Mesendoderm (in vitro differentiated cells): Measurements from ENCODE around the gene CAMK2A.

Experiments
- DNase-seq: peaks from one replicate; pipeline ENCODE4 v3.0.0; 2013
- H2AK5ac ChIP-seq: 2 replicates; pipeline ENCODE4 v1.6.1; 2013; ENCODE audit warnings: low read length, inconsistent platforms
- H2BK120ac ChIP-seq: 2 replicates; pipeline ENCODE4 v1.6.1; 2013; ENCODE audit warnings: low read depth, mild to moderate bottlenecking, low read length, moderate library complexity, mixed read lengths
- H2BK15ac ChIP-seq: replicated peaks from 2 replicates; pipeline ENCODE4 v1.6.1; 2013; ENCODE audit warnings: low read depth, mild to moderate bottlenecking, moderate library complexity
- H2BK5ac ChIP-seq: 2 replicates; pipeline ENCODE4 v1.6.1; 2013; ENCODE audit warnings: low read length, inconsistent platforms
- H3K18ac ChIP-seq: 2 replicates; pipeline ENCODE4 v1.6.1; 2013; ENCODE audit warnings: mild to moderate bottlenecking, low read length, mixed read lengths
- H3K23ac ChIP-seq: one replicate; pipeline ENCODE4 v1.6.1; 2013; ENCODE audit warnings: low read length
- H3K27ac ChIP-seq: 2 replicates; pipeline ENCODE4 v1.5.1; 2013; ENCODE audit warnings: low read depth, mild to moderate bottlenecking, inconsistent platforms, low read length, moderate library complexity
- H3K27me3 ChIP-seq: 2 replicates; pipeline ENCODE4 v1.6.1; 2013; ENCODE audit warnings: low read length, control low read depth, mild to moderate bottlenecking, inconsistent platforms; ENCODE audit not compliant: insufficient read depth, poor library complexity
- H3K36me3 ChIP-seq: 2 replicates; pipeline ENCODE4 v1.6.1; 2013; ENCODE audit warnings: low read length, inconsistent platforms; ENCODE audit not compliant: control insufficient read depth, insufficient read depth
- H3K4ac ChIP-seq: one replicate; pipeline ENCODE4 v1.6.1; 2013; ENCODE audit warnings: low read depth, mild to moderate bottlenecking, low read length, moderate library complexity
- H3K4me1 ChIP-seq: 2 replicates; pipeline ENCODE4 v1.6.1; 2013; ENCODE audit warnings: low read depth, low read length, inconsistent platforms; ENCODE audit not compliant: control insufficient read depth
- H3K4me2 ChIP-seq: 2 replicates; pipeline ENCODE4 v1.6.1; 2013; ENCODE audit warnings: low read length
- H3K4me3 ChIP-seq: 2 replicates; pipeline ENCODE4 v1.5.1; 2013; ENCODE audit warnings: mild to moderate bottlenecking, low read length
- H3K56ac ChIP-seq: one replicate; pipeline ENCODE4 v1.6.1; 2013; ENCODE audit warnings: low read length
- H3K79me1 ChIP-seq: 2 replicates; pipeline ENCODE4 v1.6.1; 2013; ENCODE audit warnings: low read length, inconsistent platforms
- H3K79me2 ChIP-seq: 2 replicates; pipeline ENCODE4 v1.6.1; 2013; ENCODE audit warnings: mild to moderate bottlenecking, low read length; ENCODE audit not compliant: control insufficient read depth, insufficient read depth
- H3K9ac ChIP-seq: 2 replicates; pipeline ENCODE4 v1.6.1; 2013; ENCODE audit warnings: low read length, inconsistent platforms
- H4K5ac ChIP-seq: one replicate; pipeline ENCODE4 v1.6.1; 2013; ENCODE audit warnings: low read length
- H4K8ac ChIP-seq: one replicate; pipeline ENCODE4 v1.6.1; 2013; ENCODE audit warnings: low read depth, mild to moderate bottlenecking, control low read depth, low read length, moderate library complexity
- WGBS: extraction: QIAGEN DNeasy Blood & Tissue Kit; methylation state at CpG from one replicate; pipeline ENCODE4 v1.1.7; 2013; ENCODE audit warnings: low lambda C conversion rate, missing lambda C conversion rate; ENCODE audit not compliant: insufficient coverage; ENCODE audit errors: extremely low coverage; 5-methylcytosine and 5-hydroxymethylcytosine counted together

Gene CAMK2A

GRCh38 chr5:150298701-150299451, 9.3 kb upstream of the CAMK2A start:
- Histone ChIP-seq H3K79me1 (no peaks in the 10 kb centered on the region), H3K18ac (no peak overlapping the region), H2BK5ac (no peak overlapping the region), H3K4me3 (no peak overlapping the region), H3K9ac (no peak overlapping the region), H3K79me2 (no peaks in the 10 kb centered on the region), H3K4ac (no peak overlapping the region), H3K27me3 (no peaks in the 10 kb centered on the region), H3K27ac (no peak overlapping the region), H3K4me1 (peaks cover 17% of the 10 kb centered on the region), H3K23ac (no peak overlapping the region), H4K8ac (no peak overlapping the region), H3K56ac (no peak overlapping the region), H3K4me2 (no peak overlapping the region), H4K5ac (no peak overlapping the region), H2BK15ac (no peak overlapping the region), H3K36me3 (no peaks in the 10 kb centered on the region), H2BK120ac (no peak overlapping the region), H2AK5ac (no peak overlapping the region)
- no peak for DNase-seq
- WGBS: no CpG with 5 or more reads among the region's 10 CpGs

- Histone ChIP-seq H3K36me3 (no peaks in the 10 kb centered on the region), H3K27ac (no peak overlapping the region), H3K4me3 (no peak overlapping the region), H3K27me3 (no peaks in the 10 kb centered on the region), H2BK15ac (no peak overlapping the region), H3K56ac (no peak overlapping the region), H3K23ac (no peak overlapping the region), H2AK5ac (no peak overlapping the region), H3K4ac (no peak overlapping the region), H3K79me1 (no peaks in the 10 kb centered on the region), H3K9ac (no peak overlapping the region), H2BK5ac (no peak overlapping the region), H4K5ac (no peak overlapping the region), H3K79me2 (no peaks in the 10 kb centered on the region), H2BK120ac (no peak overlapping the region), H3K18ac (no peak overlapping the region), H3K4me2 (no peak overlapping the region), H3K4me1 (peaks cover 17% of the 10 kb centered on the region), H4K8ac (no peak overlapping the region)
- DNase-seq: no peak
- no CpG with 5 or more reads among the region's 31 CpGs for WGBS
These were observed 8.5 kb upstream of the CAMK2A start for GRCh38 chr5:150297934-150298595.

- H3K4me3 ChIP-seq: no peak overlapping the region
- H3K18ac ChIP-seq: no peak overlapping the region
- no peak overlapping the region for H3K27ac ChIP-seq
- no peak overlapping the region for H3K23ac ChIP-seq
- no peak overlapping the region for H3K4me2 ChIP-seq
- no peak for DNase-seq
- no peak overlapping the region for H2BK5ac ChIP-seq
- no peak overlapping the region for H2AK5ac ChIP-seq
- no peak overlapping the region for H2BK15ac ChIP-seq
- no peak overlapping the region for H3K9ac ChIP-seq
- H3K4ac ChIP-seq: no peak overlapping the region
- H3K56ac ChIP-seq: no peak overlapping the region
- no CpG with 5 or more reads among the region's 36 CpGs for WGBS
- H3K79me2 ChIP-seq: no peaks in the 10 kb centered on the region
- no peak overlapping the region for H2BK120ac ChIP-seq
- H4K5ac ChIP-seq: no peak overlapping the region
- no peaks in the 10 kb centered on the region for H3K36me3 ChIP-seq
- H3K79me1 ChIP-seq: no peaks in the 10 kb centered on the region
- H4K8ac ChIP-seq: no peak overlapping the region
- H3K4me1 ChIP-seq: peaks cover 17% of the 10 kb centered on the region
- no peaks in the 10 kb centered on the region for H3K27me3 ChIP-seq
These were observed 7.8 kb upstream of the CAMK2A start for GRCh38 chr5:150297236-150297890.

- no peak overlapping the region for H3K18ac ChIP-seq
- no peaks in the 10 kb centered on the region for H3K36me3 ChIP-seq
- H3K23ac ChIP-seq: no peak overlapping the region
- H2BK120ac ChIP-seq: no peak overlapping the region
- H3K56ac ChIP-seq: no peak overlapping the region
- DNase-seq: no peak
- no peak overlapping the region for H2BK15ac ChIP-seq
- H3K4me1 ChIP-seq: peaks cover 16% of the 10 kb centered on the region
- H3K4me3 ChIP-seq: no peak overlapping the region
- no peak overlapping the region for H3K4me2 ChIP-seq
- H4K5ac ChIP-seq: no peak overlapping the region
- H3K79me2 ChIP-seq: no peaks in the 10 kb centered on the region
- H4K8ac ChIP-seq: no peak overlapping the region
- no peaks in the 10 kb centered on the region for H3K27me3 ChIP-seq
- WGBS: no CpG with 5 or more reads among the region's 7 CpGs
- H3K9ac ChIP-seq: no peak overlapping the region
- H2BK5ac ChIP-seq: no peak overlapping the region
- no peak overlapping the region for H3K4ac ChIP-seq
- no peaks in the 10 kb centered on the region for H3K79me1 ChIP-seq
- H2AK5ac ChIP-seq: no peak overlapping the region
- H3K27ac ChIP-seq: no peak overlapping the region
These were observed 6.9 kb upstream of the CAMK2A start for GRCh38 chr5:150296496-150296895.

- Histone ChIP-seq H3K4me1 (peaks cover 10% of the 10 kb centered on the region), H2AK5ac (no peak overlapping the region), H3K27me3 (no peaks in the 10 kb centered on the region), H3K36me3 (no peaks in the 10 kb centered on the region), H3K23ac (no peak overlapping the region), H3K4ac (no peak overlapping the region), H4K8ac (no peak overlapping the region), H3K18ac (no peak overlapping the region), H3K79me2 (no peaks in the 10 kb centered on the region), H3K27ac (no peak overlapping the region), H3K56ac (no peak overlapping the region), H2BK15ac (no peak overlapping the region), H3K4me3 (no peak overlapping the region), H4K5ac (no peak overlapping the region), H2BK120ac (no peak overlapping the region), H2BK5ac (no peak overlapping the region), H3K79me1 (no peaks in the 10 kb centered on the region), H3K9ac (no peak overlapping the region), H3K4me2 (no peak overlapping the region)
- no CpG with 5 or more reads among the region's 17 CpGs for WGBS
- DNase-seq: no peak
These were observed 6.3 kb upstream of the CAMK2A start for GRCh38 chr5:150295741-150296486.
